WTC11 (cell line): Measurements from ENCODE around the gene AGO3. TPM values are rescaled to one million over a fixed set of nuclear protein-coding genes. Genes with fewer than 3 reads are reported as not detected.

Source experiments
- ATAC-seq: fragments of 200-7000 bp; cut with Tn5 transposase; 2 replicates; pipeline ENCODE4 v1.10.0; 2021; ENCODE audit warnings: mild to moderate bottlenecking, moderate library complexity
- CTCF ChIA-PET: fragments of 300-600 bp; sonication (Branson Sonifier 250); formaldehyde crosslinking; loops from one replicate; lab custom pipeline; 2021; ENCODE audit warnings: antibody characterized with exemption; lab: Charles Lee
- POLR2A ChIA-PET: fragments of 350-600 bp; sonication (Branson Sonifier 250); formaldehyde crosslinking; loops from one replicate; lab custom pipeline; 2021; ENCODE audit warnings: antibody characterized with exemption; lab: Charles Lee
- DNase-seq: peaks from one replicate; pipeline ENCODE4 v3.0.0; 2021; ENCODE audit warnings: low spot score
- H3K27ac Mint-ChIP-seq: 2 replicates; pipeline ENCODE4 v1.8.0; 2021; ENCODE audit warnings: mixed read lengths
- H3K27me3 Mint-ChIP-seq: 2 replicates; pipeline ENCODE4 v1.8.0; 2021; ENCODE audit warnings: low read depth, mild to moderate bottlenecking, moderate library complexity, mixed read lengths
- H3K36me3 Mint-ChIP-seq: 2 replicates; pipeline ENCODE4 v1.8.0; 2021; ENCODE audit warnings: mixed read lengths
- H3K4me1 Mint-ChIP-seq: 2 replicates; pipeline ENCODE4 v1.8.0; 2022; ENCODE audit warnings: mixed read lengths
- H3K4me3 Mint-ChIP-seq: 2 replicates; pipeline ENCODE4 v1.8.0; 2021; ENCODE audit warnings: mild to moderate bottlenecking, moderate library complexity, mixed read lengths
- H3K9me3 Mint-ChIP-seq: 2 replicates; pipeline ENCODE4 v1.8.0; 2021; ENCODE audit warnings: mixed read lengths
- AR ChIP-seq: fragments of 250-450 bp; sonication (Bioruptor Pico); IDR thresholded peaks from 2 replicates; pipeline ENCODE4 v1.9.0; 2021; ENCODE audit warnings: mild to moderate bottlenecking
- ATF6 ChIP-seq: sonication (generic); formaldehyde crosslinking; IDR thresholded peaks from 2 replicates; pipeline ENCODE4 v1.8.1; 2023; ENCODE audit warnings: mild to moderate bottlenecking, missing genetic modification reagents
- ERG ChIP-seq: fragments of 250-450 bp; sonication (Bioruptor Pico); IDR thresholded peaks from 2 replicates; pipeline ENCODE4 v1.8.0; 2021; ENCODE audit warnings: mild to moderate bottlenecking
- ESRRA ChIP-seq: sonication (generic); formaldehyde crosslinking; IDR thresholded peaks from 2 replicates; pipeline ENCODE4 v1.8.1; 2022; ENCODE audit warnings: mild to moderate bottlenecking, missing genetic modification reagents, borderline replicate concordance
- ETV6 ChIP-seq: sonication (generic); formaldehyde crosslinking; IDR thresholded peaks from 2 replicates; pipeline ENCODE4 v1.8.1; 2022; ENCODE audit warnings: mild to moderate bottlenecking, missing genetic modification reagents
- FOXK1 ChIP-seq: sonication (generic); formaldehyde crosslinking; IDR thresholded peaks from 2 replicates; pipeline ENCODE4 v1.8.0; 2022; ENCODE audit warnings: mild to moderate bottlenecking, moderate library complexity, missing genetic modification reagents
- GRHL2 ChIP-seq: fragments of 250-450 bp; sonication (Bioruptor Pico); IDR thresholded peaks from 2 replicates; pipeline ENCODE4 v1.8.0; 2022; ENCODE audit warnings: mild to moderate bottlenecking, moderate library complexity; ENCODE audit not compliant: insufficient replicate concordance, severe bottlenecking
- KAT7 ChIP-seq: sonication (generic); formaldehyde crosslinking; IDR thresholded peaks from 2 replicates; pipeline ENCODE4 v1.8.1; 2023; ENCODE audit warnings: missing genetic modification reagents, mild to moderate bottlenecking, borderline replicate concordance
- PRRX2 ChIP-seq: fragments of 250-450 bp; sonication (Bioruptor Pico); IDR thresholded peaks from 2 replicates; pipeline ENCODE4 v1.8.0; 2021; ENCODE audit warnings: mild to moderate bottlenecking
- TCF7 ChIP-seq: sonication (generic); formaldehyde crosslinking; IDR thresholded peaks from 2 replicates; pipeline ENCODE4 v1.8.0; 2022; ENCODE audit warnings: mild to moderate bottlenecking, low read depth, missing genetic modification reagents, moderate library complexity
- ZNF219 ChIP-seq: sonication (generic); formaldehyde crosslinking; IDR thresholded peaks from 2 replicates; pipeline ENCODE4 v1.8.0; 2023; ENCODE audit warnings: missing genetic modification reagents, mild to moderate bottlenecking, borderline replicate concordance
- ZNF232 ChIP-seq: sonication (generic); formaldehyde crosslinking; IDR thresholded peaks from 2 replicates; pipeline ENCODE4 v1.8.0; 2022; ENCODE audit warnings: mild to moderate bottlenecking, missing genetic modification reagents
- ZNF317 ChIP-seq: sonication (generic); formaldehyde crosslinking; IDR thresholded peaks from 2 replicates; pipeline ENCODE4 v1.8.1; 2023; ENCODE audit warnings: low read depth, mild to moderate bottlenecking, moderate library complexity, missing genetic modification reagents, borderline replicate concordance
- ZNF416 ChIP-seq: fragments of 250-450 bp; sonication (Bioruptor Pico); IDR thresholded peaks from 2 replicates; pipeline ENCODE4 v1.9.0; 2021; ENCODE audit warnings: mild to moderate bottlenecking, inconsistent platforms
- total RNA-seq: library from RNA; stranded (reverse); gene quantifications from 3 replicates; pipeline ENCODE4 v1.2.3, GENCODE V29; 2021
- TF ChIP-seq, protein P1 (sequence below): sonication (generic); formaldehyde crosslinking; IDR thresholded peaks from 2 replicates; pipeline ENCODE4 v1.8.0; 2023; ENCODE audit warnings: missing genetic modification reagents
- TF ChIP-seq, protein P2 (sequence below): fragments of 250-450 bp; sonication (Bioruptor Pico); IDR thresholded peaks from 2 replicates; pipeline ENCODE4 v1.9.0; 2021; ENCODE audit warnings: moderate library complexity, mild to moderate bottlenecking, inconsistent platforms, borderline replicate concordance
- TF ChIP-seq, protein P3 (sequence below): sonication (generic); formaldehyde crosslinking; IDR thresholded peaks from 2 replicates; pipeline ENCODE4 v1.8.1; 2023; ENCODE audit warnings: mild to moderate bottlenecking, missing genetic modification reagents, borderline replicate concordance
- TF ChIP-seq, protein P4 (sequence below): sonication (generic); formaldehyde crosslinking; IDR thresholded peaks from 2 replicates; pipeline ENCODE4 v1.8.0; 2023; ENCODE audit warnings: missing genetic modification reagents, mild to moderate bottlenecking, borderline replicate concordance

AGO3 gene
- total RNA-seq, 1 experiment from 2014 or later: 26.8 TPM

- ChIA-PET POLR2A (no interaction called here), CTCF (interaction anchor here (1.7 kb wide), 1 partner anchor 33 kb away, joined by 5 read pairs; the partner anchor contains the start of gene AGO1)
- no peak for ATAC-seq
- Mint-ChIP-seq H3K4me3 (no peak overlapping the region), H3K36me3 (peaks cover 89% of the 10 kb centered on the region), H3K27me3 (no peaks in the 10 kb centered on the region), H3K9me3 (no peaks in the 10 kb centered on the region), H3K4me1 (no peaks in the 10 kb centered on the region), H3K27ac (no peak overlapping the region)
- no peak for DNase-seq
- no peak for TF ChIP-seq GRHL2 (CRISPR knock-in tag)
- TF ChIP-seq FOXK1: no peak
- TF ChIP-seq ZNF317 (CRISPR knock-in tag): no peak
- no peak for TF ChIP-seq KAT7
- TF ChIP-seq, protein P1, sequence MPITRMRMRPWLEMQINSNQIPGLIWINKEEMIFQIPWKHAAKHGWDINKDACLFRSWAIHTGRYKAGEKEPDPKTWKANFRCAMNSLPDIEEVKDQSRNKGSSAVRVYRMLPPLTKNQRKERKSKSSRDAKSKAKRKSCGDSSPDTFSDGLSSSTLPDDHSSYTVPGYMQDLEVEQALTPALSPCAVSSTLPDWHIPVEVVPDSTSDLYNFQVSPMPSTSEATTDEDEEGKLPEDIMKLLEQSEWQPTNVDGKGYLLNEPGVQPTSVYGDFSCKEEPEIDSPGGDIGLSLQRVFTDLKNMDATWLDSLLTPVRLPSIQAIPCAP (CRISPR knock-in tag): no peak
- no peak for TF ChIP-seq ETV6 (CRISPR knock-in tag)
Observed at GRCh38 chr1:35915693-35916092, 15.2 kb upstream of the AGO3 start.

DNA sequence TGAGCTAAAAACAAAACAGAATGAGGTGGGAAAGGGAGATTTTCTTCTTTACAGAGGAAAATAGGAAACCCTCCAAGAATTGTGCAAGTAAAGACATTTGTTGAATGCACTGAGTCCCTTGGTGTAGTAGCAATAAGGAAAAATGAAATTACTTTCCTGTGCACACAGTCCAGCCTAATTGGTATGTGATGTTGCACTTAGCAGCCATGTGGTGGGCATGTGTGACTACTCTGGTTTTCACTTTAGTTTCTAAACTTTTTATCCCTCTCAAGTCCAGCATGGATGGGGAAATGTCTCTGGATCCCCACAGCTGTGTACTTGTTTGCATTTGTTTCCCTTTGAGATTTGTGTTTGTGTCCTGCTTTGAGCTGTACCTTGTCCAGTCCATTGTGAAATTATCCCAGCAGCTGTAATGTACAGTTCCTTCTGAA lies 7.1 kb upstream of the AGO3 start:
- H3K36me3 Mint-ChIP-seq: peaks cover 24% of the 10 kb centered on the region
- H3K4me3 Mint-ChIP-seq: no peak overlapping the region
- DNase-seq: no peak
- H3K27me3 Mint-ChIP-seq: no peaks in the 10 kb centered on the region
- ATAC-seq: no peak
- H3K4me1 Mint-ChIP-seq: no peaks in the 10 kb centered on the region
- CTCF ChIA-PET: interaction anchor here (1.5 kb wide), 1 partner anchor 41 kb away, joined by 4 read pairs; the partner anchor contains the start of gene AGO1
- no peaks in the 10 kb centered on the region for H3K9me3 Mint-ChIP-seq
- no peak overlapping the region for H3K27ac Mint-ChIP-seq
- POLR2A ChIA-PET: no interaction called here
- TF ChIP-seq ZNF416 (no peak), ZNF232 (CRISPR knock-in tag) (no peak), ATF6 (CRISPR knock-in tag) (no peak), TCF7 (CRISPR knock-in tag) (no peak), PRRX2 (CRISPR knock-in tag) (no peak), ERG (CRISPR knock-in tag) (no peak), ESRRA (CRISPR knock-in tag) (no peak), GRHL2 (CRISPR knock-in tag) (no peak), ZNF219 (no peak), AR (no peak)
- TF ChIP-seq, protein P2, sequence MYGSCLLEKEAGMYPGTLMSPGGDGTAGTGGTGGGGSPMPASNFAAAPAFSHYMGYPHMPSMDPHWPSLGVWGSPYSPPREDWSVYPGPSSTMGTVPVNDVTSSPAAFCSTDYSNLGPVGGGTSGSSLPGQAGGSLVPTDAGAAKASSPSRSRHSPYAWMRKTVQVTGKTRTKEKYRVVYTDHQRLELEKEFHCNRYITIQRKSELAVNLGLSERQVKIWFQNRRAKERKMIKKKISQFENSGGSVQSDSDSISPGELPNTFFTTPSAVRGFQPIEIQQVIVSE (CRISPR knock-in tag): no peak
- TF ChIP-seq, protein P3, sequence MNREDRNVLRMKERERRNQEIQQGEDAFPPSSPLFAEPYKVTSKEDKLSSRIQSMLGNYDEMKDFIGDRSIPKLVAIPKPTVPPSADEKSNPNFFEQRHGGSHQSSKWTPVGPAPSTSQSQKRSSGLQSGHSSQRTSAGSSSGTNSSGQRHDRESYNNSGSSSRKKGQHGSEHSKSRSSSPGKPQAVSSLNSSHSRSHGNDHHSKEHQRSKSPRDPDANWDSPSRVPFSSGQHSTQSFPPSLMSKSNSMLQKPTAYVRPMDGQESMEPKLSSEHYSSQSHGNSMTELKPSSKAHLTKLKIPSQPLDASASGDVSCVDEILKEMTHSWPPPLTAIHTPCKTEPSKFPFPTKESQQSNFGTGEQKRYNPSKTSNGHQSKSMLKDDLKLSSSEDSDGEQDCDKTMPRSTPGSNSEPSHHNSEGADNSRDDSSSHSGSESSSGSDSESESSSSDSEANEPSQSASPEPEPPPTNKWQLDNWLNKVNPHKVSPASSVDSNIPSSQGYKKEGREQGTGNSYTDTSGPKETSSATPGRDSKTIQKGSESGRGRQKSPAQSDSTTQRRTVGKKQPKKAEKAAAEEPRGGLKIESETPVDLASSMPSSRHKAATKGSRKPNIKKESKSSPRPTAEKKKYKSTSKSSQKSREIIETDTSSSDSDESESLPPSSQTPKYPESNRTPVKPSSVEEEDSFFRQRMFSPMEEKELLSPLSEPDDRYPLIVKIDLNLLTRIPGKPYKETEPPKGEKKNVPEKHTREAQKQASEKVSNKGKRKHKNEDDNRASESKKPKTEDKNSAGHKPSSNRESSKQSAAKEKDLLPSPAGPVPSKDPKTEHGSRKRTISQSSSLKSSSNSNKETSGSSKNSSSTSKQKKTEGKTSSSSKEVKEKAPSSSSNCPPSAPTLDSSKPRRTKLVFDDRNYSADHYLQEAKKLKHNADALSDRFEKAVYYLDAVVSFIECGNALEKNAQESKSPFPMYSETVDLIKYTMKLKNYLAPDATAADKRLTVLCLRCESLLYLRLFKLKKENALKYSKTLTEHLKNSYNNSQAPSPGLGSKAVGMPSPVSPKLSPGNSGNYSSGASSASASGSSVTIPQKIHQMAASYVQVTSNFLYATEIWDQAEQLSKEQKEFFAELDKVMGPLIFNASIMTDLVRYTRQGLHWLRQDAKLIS (CRISPR knock-in tag): no peak
- TF ChIP-seq, protein P4, sequence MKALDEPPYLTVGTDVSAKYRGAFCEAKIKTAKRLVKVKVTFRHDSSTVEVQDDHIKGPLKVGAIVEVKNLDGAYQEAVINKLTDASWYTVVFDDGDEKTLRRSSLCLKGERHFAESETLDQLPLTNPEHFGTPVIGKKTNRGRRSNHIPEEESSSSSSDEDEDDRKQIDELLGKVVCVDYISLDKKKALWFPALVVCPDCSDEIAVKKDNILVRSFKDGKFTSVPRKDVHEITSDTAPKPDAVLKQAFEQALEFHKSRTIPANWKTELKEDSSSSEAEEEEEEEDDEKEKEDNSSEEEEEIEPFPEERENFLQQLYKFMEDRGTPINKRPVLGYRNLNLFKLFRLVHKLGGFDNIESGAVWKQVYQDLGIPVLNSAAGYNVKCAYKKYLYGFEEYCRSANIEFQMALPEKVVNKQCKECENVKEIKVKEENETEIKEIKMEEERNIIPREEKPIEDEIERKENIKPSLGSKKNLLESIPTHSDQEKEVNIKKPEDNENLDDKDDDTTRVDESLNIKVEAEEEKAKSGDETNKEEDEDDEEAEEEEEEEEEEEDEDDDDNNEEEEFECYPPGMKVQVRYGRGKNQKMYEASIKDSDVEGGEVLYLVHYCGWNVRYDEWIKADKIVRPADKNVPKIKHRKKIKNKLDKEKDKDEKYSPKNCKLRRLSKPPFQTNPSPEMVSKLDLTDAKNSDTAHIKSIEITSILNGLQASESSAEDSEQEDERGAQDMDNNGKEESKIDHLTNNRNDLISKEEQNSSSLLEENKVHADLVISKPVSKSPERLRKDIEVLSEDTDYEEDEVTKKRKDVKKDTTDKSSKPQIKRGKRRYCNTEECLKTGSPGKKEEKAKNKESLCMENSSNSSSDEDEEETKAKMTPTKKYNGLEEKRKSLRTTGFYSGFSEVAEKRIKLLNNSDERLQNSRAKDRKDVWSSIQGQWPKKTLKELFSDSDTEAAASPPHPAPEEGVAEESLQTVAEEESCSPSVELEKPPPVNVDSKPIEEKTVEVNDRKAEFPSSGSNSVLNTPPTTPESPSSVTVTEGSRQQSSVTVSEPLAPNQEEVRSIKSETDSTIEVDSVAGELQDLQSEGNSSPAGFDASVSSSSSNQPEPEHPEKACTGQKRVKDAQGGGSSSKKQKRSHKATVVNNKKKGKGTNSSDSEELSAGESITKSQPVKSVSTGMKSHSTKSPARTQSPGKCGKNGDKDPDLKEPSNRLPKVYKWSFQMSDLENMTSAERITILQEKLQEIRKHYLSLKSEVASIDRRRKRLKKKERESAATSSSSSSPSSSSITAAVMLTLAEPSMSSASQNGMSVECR: no peak
